GM23338 (cell line): Measurements from ENCODE around the gene MPEG1. TPM values are rescaled to one million over a fixed set of nuclear protein-coding genes. Genes with fewer than 3 reads are reported as not detected.

Source experiments
- ATAC-seq: fragments of 200-7000 bp; cut with Tn5 transposase; 3 replicates; pipeline ENCODE4 v1.9.1; 2020
- DNase-seq: peaks from one replicate; pipeline ENCODE4 v3.0.0-alpha.2; 2015; ENCODE audit warnings: low spot score
- H2AFZ ChIP-seq: fragments of 200-600 bp; sonication (generic); 2 replicates; pipeline ENCODE4 v1.8.0; 2016; ENCODE audit warnings: antibody characterized with exemption, mild to moderate bottlenecking, moderate library complexity
- H3F3A ChIP-seq: fragments of 200-600 bp; sonication (generic); replicated peaks from 2 replicates; pipeline ENCODE4 v1.8.0; 2017; ENCODE audit warnings: antibody characterized with exemption, mixed run types, low read depth
- H3K27ac ChIP-seq: fragments of 200-600 bp; sonication (generic); 2 replicates; pipeline ENCODE4 v1.6.1; 2016; ENCODE audit warnings: low read depth
- H3K27me3 ChIP-seq: fragments of 200-600 bp; sonication (generic); 2 replicates; pipeline ENCODE4 v1.8.0; 2016; ENCODE audit warnings: mild to moderate bottlenecking, mixed run types, moderate library complexity; ENCODE audit not compliant: insufficient read depth
- H3K36me3 ChIP-seq: fragments of 200-600 bp; sonication (generic); 2 replicates; pipeline ENCODE4 v1.8.0; 2016; ENCODE audit warnings: mild to moderate bottlenecking; ENCODE audit not compliant: insufficient read depth
- H3K4me1 ChIP-seq: fragments of 200-600 bp; sonication (generic); 2 replicates; pipeline ENCODE4 v1.8.0; 2016; ENCODE audit warnings: mild to moderate bottlenecking, moderate library complexity; ENCODE audit not compliant: insufficient read depth
- H3K4me2 ChIP-seq: fragments of 200-600 bp; sonication (generic); 2 replicates; pipeline ENCODE4 v1.7.1; 2017; ENCODE audit warnings: mixed run types
- H3K4me3 ChIP-seq: fragments of 200-600 bp; sonication (generic); 2 replicates; pipeline ENCODE4 v1.6.1; 2016; ENCODE audit warnings: mixed run types
- H3K79me2 ChIP-seq: fragments of 200-600 bp; sonication (generic); replicated peaks from 2 replicates; pipeline ENCODE4 v1.8.0; 2017; ENCODE audit warnings: mild to moderate bottlenecking; ENCODE audit not compliant: insufficient read depth
- H3K9me2 ChIP-seq: fragments of 200-600 bp; sonication (generic); 2 replicates; pipeline ENCODE4 v1.8.0; 2017; ENCODE audit not compliant: insufficient read depth
- H4K20me1 ChIP-seq: fragments of 200-600 bp; sonication (generic); replicated peaks from 2 replicates; pipeline ENCODE4 v1.8.0; 2017; ENCODE audit warnings: mild to moderate bottlenecking; ENCODE audit not compliant: insufficient read depth
- H3K27ac Mint-ChIP-seq: 2 replicates; pipeline ENCODE4 v1.8.0; 2020; ENCODE audit warnings: inconsistent platforms, mild to moderate bottlenecking, moderate library complexity, mixed read lengths
- H3K27me3 Mint-ChIP-seq: 3 replicates; pipeline ENCODE4 v1.8.0; 2022; ENCODE audit warnings: low read depth, mild to moderate bottlenecking, moderate library complexity, mixed read lengths, inconsistent platforms; ENCODE audit not compliant: insufficient read depth, poor library complexity
- H3K36me3 Mint-ChIP-seq: 3 replicates; pipeline ENCODE4 v1.8.0; 2021; ENCODE audit warnings: low read depth, mild to moderate bottlenecking, inconsistent platforms, moderate library complexity, mixed read lengths
- H3K4me1 Mint-ChIP-seq: 3 replicates; pipeline ENCODE4 v1.8.0; 2020; ENCODE audit warnings: mild to moderate bottlenecking, inconsistent platforms, mixed read lengths
- H3K4me3 Mint-ChIP-seq: 3 replicates; pipeline ENCODE4 v1.8.0; 2021; ENCODE audit warnings: moderate library complexity, mild to moderate bottlenecking, inconsistent platforms, mixed read lengths
- H3K9me3 Mint-ChIP-seq: 3 replicates; pipeline ENCODE4 v1.8.0; 2020; ENCODE audit warnings: moderate library complexity, mild to moderate bottlenecking, inconsistent platforms, mixed read lengths
- CREB1 ChIP-seq: fragments of 250-450 bp; sonication (Bioruptor Pico); IDR thresholded peaks from 2 replicates; pipeline ENCODE4 v1.5.0; 2020; ENCODE audit warnings: low read depth, mild to moderate bottlenecking, moderate library complexity
- CTCF ChIP-seq, 2 experiments: fragments of 200-600 bp in 1 of 2; sonication (generic) in 1 of 2; conservative IDR thresholded peaks; 2 replicates each; pipeline versions ENCODE4 v1.5.1 to v1.6.1; 2016 to 2017; ENCODE audit warnings: antibody characterized with exemption in 2 of 2, low read depth in 2 of 2, mild to moderate bottlenecking in 2 of 2, moderate library complexity in 1 of 2
- EZH2 ChIP-seq: fragments of 200-600 bp; sonication (generic); IDR thresholded peaks from one replicate; pipeline ENCODE4 v1.8.0; 2017; ENCODE audit warnings: antibody characterized with exemption, mild to moderate bottlenecking, low read depth; ENCODE audit not compliant: unreplicated experiment
- EZH2phosphoT487 ChIP-seq: fragments of 200-600 bp; sonication (generic); IDR thresholded peaks from one replicate; pipeline ENCODE4 v1.8.1; 2018; ENCODE audit warnings: antibody characterized with exemption; ENCODE audit not compliant: unreplicated experiment
- NANOG ChIP-seq: IDR thresholded peaks from 2 replicates; pipeline ENCODE4 v1.6.1; 2016; ENCODE audit warnings: antibody characterized with exemption, borderline replicate concordance
- POLR2AphosphoS5 ChIP-seq: IDR thresholded peaks from 2 replicates; pipeline ENCODE4 v1.6.1; 2016; ENCODE audit warnings: antibody characterized with exemption, low read depth
- STAT1 ChIP-seq: IDR thresholded peaks from one replicate; pipeline ENCODE4 v1.6.1; 2016; ENCODE audit warnings: antibody characterized with exemption; ENCODE audit not compliant: unreplicated experiment
- ZNF114 ChIP-seq: fragments of 250-450 bp; sonication (Bioruptor Pico); IDR thresholded peaks from 2 replicates; pipeline ENCODE4 v1.5.0; 2020; ENCODE audit warnings: mild to moderate bottlenecking, moderate library complexity
- ZNF331 ChIP-seq: fragments of 250-450 bp; sonication (Bioruptor Pico); IDR thresholded peaks from 2 replicates; pipeline ENCODE4 v1.5.0; 2020; ENCODE audit warnings: low read depth, mild to moderate bottlenecking, moderate library complexity
- polyA plus RNA-seq: library from polyadenylated mRNA; unstranded; fragments of >200 nt; fragmentation: Nextera tagmentation; extraction: Ambion mirVana; gene quantifications from 2 replicates; pipeline ENCODE4 v1.2.1, GENCODE V29; 2016
- total RNA-seq: library from RNA; depleted of rRNA; stranded (reverse); fragments of >200 nt; shearing (Covaris generic); gene quantifications from 2 replicates; pipeline ENCODE4 v1.2.3, GENCODE V29; 2014
- TF ChIP-seq, protein P1 (sequence below): IDR thresholded peaks from 2 replicates; pipeline ENCODE4 v1.6.1; 2016; ENCODE audit warnings: antibody characterized with exemption

MPEG1 gene
- total and polyA plus RNA-seq, 2 experiments from 2014 or later: not detected

GRCh38 chr11:59176330-59176729 is 36.4 kb downstream of the MPEG1 start (continued):
- TF ChIP-seq ZNF114 (CRISPR knock-in tag) (no peak), CREB1 (CRISPR knock-in tag) (no peak), EZH2 (no peak), EZH2phosphoT487 (no peak)
- TF ChIP-seq, protein P1, sequence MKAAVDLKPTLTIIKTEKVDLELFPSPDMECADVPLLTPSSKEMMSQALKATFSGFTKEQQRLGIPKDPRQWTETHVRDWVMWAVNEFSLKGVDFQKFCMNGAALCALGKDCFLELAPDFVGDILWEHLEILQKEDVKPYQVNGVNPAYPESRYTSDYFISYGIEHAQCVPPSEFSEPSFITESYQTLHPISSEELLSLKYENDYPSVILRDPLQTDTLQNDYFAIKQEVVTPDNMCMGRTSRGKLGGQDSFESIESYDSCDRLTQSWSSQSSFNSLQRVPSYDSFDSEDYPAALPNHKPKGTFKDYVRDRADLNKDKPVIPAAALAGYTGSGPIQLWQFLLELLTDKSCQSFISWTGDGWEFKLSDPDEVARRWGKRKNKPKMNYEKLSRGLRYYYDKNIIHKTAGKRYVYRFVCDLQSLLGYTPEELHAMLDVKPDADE: no peak

- Histone ChIP-seq H3K27ac (no peak overlapping the region), H3K9me2 (no peaks in the 10 kb centered on the region; the same call in 1 of the 2 replicates), H3K4me3 (no peak overlapping the region), H3K79me2 (peaks cover 21% of the 10 kb centered on the region), H3K36me3 (no peaks in the 10 kb centered on the region; the same call in 1 of the 2 replicates), H3K27me3 (peaks cover 6% of the 10 kb centered on the region; the same call in 1 of the 2 replicates), H3K4me2 (peak overlapping the region; percentile 99; the same call in 1 of the 2 replicates), H3K4me1 (peaks cover 13% of the 10 kb centered on the region), H3F3A (peaks cover 5% of the 10 kb centered on the region; the same call in 1 of the 2 replicates), H2AFZ (no peak overlapping the region), H4K20me1 (0 out of 2 replicates have a peak, but pooled peaks cover 7% of the 10 kb centered on the region)
- Mint-ChIP-seq H3K4me3 (peak overlapping the region; percentile 30; the same call in 1 of the 3 replicates), H3K36me3 (peaks cover 37% of the 10 kb centered on the region), H3K27me3 (peaks cover 16% of the 10 kb centered on the region), H3K9me3 (peaks cover 22% of the 10 kb centered on the region), H3K4me1 (peaks cover 35% of the 10 kb centered on the region), H3K27ac (no peak overlapping the region)
- TF ChIP-seq CREB1 (CRISPR knock-in tag) (no peak), ZNF331 (no peak), POLR2AphosphoS5 (no peak), STAT1 (no peak)
- TF ChIP-seq, protein P1: no peak
- no peak for DNase-seq
- ATAC-seq: no peak
These were observed 37.6 kb downstream of the MPEG1 start for GRCh38 chr11:59175091-59175501.

DNA sequence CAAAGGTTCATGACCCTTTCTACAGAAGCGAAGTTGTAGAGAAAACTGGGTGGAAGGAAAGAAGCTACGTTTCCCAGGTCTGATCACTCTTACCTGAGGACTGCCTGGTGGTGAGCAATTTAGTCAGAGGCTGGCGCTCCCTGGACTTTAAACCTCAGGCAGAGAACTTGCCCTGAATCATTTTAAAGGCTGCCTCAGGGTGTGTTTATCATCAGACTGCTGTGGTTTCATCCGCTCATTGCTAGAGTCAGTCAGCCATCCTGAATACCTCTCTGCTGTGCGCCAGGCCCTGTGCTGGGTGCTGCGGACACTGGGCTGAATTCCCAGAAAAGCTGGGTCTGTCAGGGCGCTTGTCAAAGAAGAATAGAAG is 38.1 kb downstream of the MPEG1 start:
- Histone ChIP-seq H4K20me1 (0 out of 2 replicates have a peak, but pooled peaks cover 7% of the 10 kb centered on the region), H3K27me3 (peaks cover 6% of the 10 kb centered on the region; the same call in 1 of the 2 replicates)
- TF ChIP-seq NANOG (no peak), POLR2AphosphoS5 (no peak), ZNF331 (no peak), CREB1 (CRISPR knock-in tag) (no peak), CTCF (conservative IDR thresholded peaks at IDR 0.05; ENCODE audit: low read depth in 2 of 2) (no peak), EZH2 (no peak), EZH2phosphoT487 (no peak), STAT1 (no peak)
- TF ChIP-seq, protein P1: no peak

More for the DNA sequence above, 38.1 kb downstream of the MPEG1 start:
- Histone ChIP-seq H3K27ac (no peak overlapping the region), H2AFZ (no peak overlapping the region), H3K9me2 (no peaks in the 10 kb centered on the region; the same call in 1 of the 2 replicates), H3K4me1 (peaks cover 13% of the 10 kb centered on the region), H3K4me3 (peak overlapping the region; percentile 83), H3K79me2 (peaks cover 21% of the 10 kb centered on the region), H3F3A (peaks cover 5% of the 10 kb centered on the region; the same call in 1 of the 2 replicates), H3K36me3 (no peaks in the 10 kb centered on the region; the same call in 1 of the 2 replicates), H3K4me2 (peak overlapping the region; percentile 99)
- Mint-ChIP-seq H3K27me3 (peaks cover 16% of the 10 kb centered on the region), H3K4me1 (peaks cover 35% of the 10 kb centered on the region), H3K27ac (no peak overlapping the region), H3K4me3 (peak overlapping the region; percentile 91; the same call in 1 of the 3 replicates), H3K9me3 (peaks cover 18% of the 10 kb centered on the region), H3K36me3 (peaks cover 33% of the 10 kb centered on the region)
- DNase-seq: no peak
- no peak for ATAC-seq
